Limb (tissue), 2 donors: ENCODE results near the gene HCN2.

Experiments used
- DNase-seq, 2 donors: peaks; one replicate each; pipeline ENCODE4 v3.0.0-alpha.2; 2016; ENCODE audit errors: extremely low spot score in 2 of 2

The HCN2 gene

DNA sequence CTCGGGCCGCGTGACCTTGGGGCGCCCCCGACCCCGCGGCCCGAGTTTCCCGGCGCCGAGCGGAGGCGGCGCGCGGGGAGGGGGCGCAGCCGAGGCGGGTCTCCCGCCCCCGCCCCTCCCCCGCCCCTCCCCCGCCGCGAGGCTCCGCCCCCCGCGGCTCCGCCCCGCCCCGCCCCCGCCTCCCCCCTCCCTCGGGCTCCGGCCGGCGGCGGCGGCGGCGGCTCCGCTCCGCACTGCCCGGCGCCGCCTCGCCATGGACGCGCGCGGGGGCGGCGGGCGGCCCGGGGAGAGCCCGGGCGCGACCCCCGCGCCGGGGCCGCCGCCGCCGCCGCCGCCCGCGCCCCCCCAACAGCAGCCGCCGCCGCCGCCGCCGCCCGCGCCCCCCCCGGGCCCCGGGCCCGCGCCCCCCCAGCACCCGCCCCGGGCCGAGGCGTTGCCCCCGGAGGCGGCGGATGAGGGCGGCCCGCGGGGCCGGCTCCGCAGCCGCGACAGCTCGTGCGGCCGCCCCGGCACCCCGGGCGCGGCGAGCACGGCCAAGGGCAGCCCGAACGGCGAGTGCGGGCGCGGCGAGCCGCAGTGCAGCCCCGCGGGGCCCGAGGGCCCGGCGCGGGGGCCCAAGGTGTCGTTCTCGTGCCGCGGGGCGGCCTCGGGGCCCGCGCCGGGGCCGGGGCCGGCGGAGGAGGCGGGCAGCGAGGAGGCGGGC lies at the start of gene HCN2:
Gene HCN2 (plus strand): TSS at position 189 of the 703 bp plus-strand sequence. CDS start 65 bp downstream, at position 254.
- no peak for DNase-seq

DNA sequence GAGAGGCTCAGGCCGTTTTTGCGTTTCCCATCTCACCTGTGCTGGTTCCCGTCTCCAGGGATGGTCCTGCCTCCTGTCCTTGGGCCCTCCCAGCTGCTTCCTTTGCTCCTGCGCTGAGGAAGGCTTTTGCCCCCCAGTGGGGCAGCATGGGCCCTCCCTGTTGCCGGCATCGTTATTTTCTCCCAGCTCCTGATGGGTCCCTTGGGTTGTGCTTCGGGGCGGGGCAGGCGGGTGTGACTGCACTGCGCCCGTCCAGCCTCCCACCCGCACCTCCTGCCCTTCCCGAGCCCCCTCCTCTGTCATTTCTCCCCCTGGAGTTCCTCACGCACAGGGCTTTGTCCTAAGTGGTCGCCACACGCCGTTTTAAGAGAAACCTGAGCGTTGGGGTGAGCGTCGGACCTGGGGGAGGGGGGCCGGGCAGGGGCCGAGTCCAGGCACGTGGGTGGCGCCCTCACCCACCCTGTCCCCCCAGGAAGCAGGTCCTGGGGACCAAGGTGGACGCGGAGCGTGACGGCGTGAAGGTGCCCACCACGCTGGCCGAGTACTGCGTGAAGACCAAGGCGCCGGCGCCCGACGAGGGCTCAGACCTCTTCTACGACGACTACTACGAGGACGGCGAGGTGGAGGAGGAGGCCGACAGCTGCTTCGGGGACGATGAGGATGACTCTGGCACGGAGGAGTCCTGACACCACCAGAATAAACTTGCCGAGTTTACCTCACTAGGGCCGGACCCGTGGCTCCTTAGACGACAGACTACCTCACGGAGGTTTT lies 48.6 kb upstream of the HCN2 start:
- DNase-seq = peak in 1 of 2 donors; percentile 26

DNA sequence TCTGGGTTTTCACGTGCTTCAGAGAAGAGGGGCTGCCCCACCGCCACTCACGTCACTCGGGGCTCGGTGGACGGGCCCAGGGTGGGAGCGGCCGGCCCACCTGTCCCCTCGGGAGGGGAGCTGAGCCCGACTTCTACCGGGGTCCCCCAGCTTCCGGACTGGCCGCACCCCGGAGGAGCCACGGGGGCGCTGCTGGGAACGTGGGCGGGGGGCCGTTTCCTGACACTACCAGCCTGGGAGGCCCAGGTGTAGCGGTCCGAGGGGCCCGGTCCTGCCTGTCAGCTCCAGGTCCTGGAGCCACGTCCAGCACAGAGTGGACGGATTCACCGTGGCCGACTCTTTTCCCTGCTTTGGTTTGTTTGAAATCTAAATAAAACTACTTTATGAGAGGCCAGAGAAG lies 48.0 kb upstream of the HCN2 start:
- peak in 1 of 2 donors; percentile 24 for DNase-seq

DNA sequence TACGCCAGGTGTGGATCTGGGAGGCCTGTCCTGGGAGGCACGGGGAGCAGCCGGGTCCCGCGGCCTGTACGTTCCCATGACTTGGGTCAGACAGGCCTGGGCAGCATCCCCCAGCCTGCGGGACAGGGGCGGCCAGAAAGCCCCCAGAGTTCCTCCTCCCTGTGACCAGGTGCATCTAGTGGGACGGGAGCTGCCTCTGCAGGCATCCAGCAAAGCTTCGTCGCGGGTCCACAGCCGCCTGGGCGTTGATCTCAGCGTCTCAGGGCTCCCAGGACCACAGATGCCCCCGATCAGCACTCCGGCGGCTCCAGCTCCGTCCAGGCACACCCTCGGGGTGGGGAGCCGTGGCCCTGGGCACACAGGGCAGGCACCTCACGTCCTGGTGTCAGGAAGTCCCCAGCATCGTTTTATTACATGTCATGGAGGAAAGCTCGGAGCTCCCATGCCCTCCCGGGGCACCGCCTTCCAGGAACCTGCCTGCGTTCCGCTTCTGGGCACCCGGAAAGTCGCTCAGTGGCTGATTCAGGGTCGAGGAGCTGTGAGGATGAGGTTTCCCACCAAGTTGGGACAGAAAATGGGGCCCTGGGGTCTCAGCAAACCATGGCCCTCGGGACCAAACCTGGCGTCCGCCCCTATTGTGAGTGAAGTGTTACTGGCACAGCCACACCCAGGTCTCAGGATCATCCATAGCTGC lies 47.4 kb upstream of the HCN2 start:
- DNase-seq = no peak

DNA sequence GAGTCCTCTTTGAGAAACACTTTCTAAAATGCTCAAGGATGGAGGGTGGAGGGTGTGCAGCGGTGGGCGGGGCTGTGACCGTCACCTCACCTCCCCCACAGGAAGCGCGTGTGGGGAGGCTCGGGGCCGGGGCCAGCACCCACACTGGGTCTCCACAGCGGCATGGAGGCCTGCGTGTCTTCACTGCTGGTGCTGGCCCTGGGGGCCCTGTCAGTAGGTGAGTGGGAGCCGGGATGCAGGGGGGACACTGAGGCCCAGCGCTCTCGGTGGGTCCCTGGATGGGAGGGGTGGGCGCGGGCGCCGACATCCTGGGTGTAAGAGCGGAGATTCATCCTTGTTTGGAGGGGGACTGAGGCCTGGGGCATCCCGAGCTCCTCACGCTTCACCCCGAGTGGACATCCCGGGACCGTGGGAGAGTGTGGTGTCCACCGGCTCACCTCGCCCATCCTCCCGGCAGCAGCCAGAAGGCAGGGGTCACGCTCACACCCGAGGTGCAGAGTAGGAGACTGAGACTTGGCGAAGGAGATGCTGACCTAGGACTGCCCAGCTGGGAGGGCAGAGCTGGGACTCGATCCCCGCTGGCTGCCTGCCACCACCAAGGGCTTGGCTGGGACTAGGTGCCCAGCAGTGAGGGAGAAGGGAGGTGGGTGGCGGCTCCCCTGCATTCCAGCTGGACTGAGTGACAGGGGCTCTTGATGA lies 45.6 kb upstream of the HCN2 start, which contains the start of gene GZMM:
Gene GZMM (plus strand): TSS at position 144 of the 699 bp plus-strand sequence. CDS start 19 bp downstream, at position 163.
- DNase-seq = peak in 1 of 2 donors; percentile 29

DNA sequence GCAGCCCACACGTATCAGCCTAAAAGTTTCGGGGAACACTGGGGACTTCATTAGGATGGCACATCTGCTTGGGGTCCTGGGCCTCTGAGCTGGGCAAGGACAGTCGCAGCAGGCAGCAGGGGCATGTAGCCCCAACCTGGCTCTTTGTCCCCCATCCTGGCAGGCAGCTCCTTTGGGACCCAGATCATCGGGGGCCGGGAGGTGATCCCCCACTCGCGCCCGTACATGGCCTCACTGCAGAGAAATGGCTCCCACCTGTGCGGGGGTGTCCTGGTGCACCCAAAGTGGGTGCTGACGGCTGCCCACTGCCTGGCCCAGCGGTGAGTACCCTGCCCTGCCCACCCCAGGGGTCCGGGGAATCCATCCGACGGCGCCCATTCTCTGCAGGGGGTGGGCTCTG lies 42.6 kb upstream of the HCN2 start:
- peak in 1 of 2 donors; percentile 26 for DNase-seq

DNA sequence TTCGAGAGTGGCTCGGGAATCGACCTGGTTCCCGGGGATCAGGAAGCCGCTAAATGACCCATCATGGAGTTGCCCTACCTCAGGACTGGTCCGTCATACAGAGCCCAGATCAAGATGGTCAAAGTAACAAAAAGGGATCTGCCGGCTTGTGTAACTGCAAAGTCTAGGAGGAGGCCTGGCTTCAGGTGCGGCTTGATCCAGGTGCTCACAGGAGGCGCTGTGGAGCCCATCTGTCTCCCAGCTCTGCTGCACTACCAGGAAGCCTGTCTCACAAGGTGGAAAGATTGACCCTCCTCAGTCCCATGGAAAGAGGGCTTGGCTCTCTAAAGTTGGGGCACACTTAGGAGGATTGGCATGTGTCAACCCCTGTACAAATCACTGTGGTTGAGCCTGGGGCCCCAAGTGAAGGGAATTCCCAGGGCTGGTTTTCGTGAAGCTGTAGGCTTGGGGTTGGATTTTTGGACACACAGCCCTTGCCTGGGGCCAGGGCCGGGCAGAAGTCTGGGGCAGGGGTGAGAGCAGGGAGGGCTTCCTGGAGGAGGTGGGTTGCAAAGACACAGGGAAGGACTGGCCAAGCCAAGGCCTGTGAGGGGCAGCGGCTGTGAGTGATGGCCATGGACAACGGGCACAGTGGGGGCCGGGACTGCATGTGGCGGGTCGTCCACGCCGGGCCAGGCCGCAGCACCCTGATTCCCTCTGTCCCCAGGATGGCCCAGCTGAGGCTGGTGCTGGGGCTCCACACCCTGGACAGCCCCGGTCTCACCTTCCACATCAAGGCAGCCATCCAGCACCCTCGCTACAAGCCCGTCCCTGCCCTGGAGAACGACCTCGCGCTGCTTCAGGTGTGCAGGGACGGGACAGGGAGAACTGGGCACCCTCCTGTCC lies 41.6 kb upstream of the HCN2 start:
- peak in 1 of 2 donors; percentile 26 for DNase-seq

DNA sequence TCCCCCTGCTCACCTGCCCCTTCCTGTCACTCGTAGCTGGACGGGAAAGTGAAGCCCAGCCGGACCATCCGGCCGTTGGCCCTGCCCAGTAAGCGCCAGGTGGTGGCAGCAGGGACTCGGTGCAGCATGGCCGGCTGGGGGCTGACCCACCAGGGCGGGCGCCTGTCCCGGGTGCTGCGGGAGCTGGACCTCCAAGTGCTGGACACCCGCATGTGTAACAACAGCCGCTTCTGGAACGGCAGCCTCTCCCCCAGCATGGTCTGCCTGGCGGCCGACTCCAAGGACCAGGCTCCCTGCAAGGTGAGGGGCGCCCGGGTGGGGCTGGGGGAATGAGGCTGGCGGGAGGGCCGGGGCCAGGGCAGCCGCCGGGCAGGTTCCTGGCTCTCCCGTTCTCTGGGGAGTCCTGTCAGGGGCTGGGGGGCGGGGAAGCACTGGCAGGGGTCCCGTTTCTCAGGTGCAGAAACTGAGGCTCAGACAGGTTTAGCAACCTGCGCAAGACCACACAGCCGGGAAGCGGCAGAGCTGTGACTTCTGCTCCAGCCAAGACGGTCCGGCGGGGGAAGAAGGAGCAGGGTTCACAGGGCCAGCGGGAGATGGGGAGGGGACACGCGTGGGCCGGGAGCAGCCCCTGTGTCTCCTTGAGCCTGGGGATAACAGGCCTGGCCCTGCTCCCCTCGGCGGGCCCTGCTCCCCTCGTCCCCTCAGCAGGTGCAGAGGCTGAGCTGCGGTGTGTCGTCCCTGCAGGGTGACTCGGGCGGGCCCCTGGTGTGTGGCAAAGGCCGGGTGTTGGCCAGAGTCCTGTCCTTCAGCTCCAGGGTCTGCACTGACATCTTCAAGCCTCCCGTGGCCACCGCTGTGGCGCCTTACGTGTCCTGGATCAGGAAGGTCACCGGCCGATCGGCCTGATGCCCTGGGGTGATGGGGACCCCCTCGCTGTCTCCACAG lies 40.5 kb upstream of the HCN2 start:
- peak in 1 of 2 donors; percentile 27 for DNase-seq

DNA sequence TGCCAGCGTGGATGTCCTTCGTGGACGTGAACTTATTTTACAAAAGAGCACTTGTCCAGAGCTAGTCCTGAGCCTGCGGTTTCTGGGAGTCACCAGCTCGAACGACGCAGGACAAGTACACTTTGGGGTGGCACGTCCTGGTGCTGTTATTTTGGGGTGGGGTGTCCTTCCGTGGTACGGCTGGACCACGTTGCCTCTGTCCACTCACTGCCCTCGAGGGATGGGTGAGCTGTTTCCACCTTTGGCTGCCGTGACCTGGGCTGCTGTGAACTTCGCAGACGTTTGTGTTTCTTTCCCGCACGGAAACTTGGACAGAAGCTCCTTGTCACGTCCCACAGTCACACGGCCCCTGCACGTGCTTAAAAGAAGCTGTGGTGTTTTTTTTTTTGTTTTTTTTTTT lies 34.9 kb upstream of the HCN2 start:
- DNase-seq = no peak

DNA sequence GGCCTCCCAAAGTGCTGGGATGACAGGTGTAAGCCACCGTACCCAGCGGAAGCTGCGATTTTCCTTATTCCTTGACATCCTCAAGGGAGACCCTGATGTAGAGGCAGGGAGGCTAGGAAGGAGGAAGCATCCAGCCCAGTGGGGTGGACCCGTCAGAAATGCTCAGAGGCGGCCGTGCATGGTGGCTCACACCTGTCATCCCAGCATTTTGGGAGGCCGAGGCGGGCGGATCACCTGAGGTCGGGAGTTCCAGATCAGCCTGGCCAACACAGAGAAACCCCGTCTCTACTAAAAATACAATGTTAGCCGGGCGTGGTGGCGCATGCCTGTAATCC lies 34.2 kb upstream of the HCN2 start:
- DNase-seq = no peak

DNA sequence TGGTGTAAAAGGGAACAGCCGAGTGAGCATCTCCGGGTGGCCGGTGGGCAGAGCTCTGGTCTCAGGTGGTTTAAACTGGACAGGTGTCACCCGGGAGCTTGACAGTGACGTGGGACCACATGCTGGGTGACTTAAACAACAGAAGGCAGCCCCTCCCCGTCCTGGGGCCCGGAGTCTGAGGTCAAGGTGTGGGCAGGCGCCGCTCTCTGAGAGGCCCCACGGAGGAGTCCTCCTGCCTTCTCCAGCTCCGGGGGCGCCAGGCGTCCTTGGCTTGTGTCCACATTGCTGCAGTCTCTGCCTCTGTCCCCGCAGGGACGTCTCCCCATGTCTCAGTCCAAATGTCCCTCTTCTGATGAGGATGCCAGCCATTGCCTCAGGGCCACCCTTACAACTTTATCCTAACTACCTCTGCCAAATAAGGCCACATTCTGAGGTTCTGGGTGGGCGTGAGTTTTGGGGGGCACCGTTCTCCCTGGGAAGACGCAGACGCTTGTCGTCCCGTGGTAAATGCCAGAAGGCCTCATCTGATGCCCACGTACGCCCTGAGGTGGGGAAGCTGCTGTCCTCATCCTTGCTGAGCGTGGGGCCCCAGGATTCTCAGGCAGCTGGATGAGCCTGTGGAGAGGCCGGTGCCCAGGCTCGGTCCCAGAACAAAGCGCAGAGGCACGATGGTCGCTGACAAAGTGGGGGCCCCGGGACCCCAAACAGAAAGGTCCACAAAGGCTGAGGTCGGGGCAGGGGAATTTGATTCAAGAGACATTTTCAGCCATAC lies 32.9 kb upstream of the HCN2 start:
- peak in 1 of 2 donors; percentile 23 for DNase-seq

DNA sequence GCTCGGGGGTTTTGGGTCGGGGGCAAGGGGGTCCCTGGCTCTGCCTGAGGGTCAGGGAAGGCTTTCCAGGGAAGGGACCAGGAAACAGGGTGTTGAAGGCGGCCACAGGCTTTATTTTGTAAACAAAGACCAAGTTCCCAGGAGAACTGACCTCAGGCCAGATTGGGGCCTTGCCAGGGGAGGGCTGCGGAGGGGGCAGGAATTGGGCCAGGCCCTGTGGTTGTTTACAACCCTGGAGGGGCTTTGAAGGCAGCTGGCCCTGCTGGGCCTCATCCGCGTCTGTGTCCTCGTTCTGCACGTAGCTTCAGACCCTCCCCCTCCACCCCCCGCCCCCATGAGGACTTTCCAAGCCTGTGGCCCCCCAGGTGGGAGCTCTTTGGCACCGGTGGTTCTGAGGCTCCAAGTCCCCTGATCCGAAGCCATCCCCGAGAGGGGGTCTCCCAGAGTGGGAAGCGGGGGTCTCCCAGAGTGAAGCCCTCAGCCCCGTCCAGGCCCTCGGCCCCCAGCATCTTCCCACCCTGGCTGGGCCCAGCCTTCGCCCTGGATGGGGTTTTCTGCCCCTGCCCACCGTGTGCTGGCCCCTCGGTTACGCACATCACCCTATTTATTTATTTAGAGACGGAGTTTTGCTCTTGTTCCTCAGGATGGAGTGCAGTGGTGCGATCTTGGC lies 30.8 kb upstream of the HCN2 start:
- DNase-seq = peak in 1 of 2 donors; percentile 45

DNA sequence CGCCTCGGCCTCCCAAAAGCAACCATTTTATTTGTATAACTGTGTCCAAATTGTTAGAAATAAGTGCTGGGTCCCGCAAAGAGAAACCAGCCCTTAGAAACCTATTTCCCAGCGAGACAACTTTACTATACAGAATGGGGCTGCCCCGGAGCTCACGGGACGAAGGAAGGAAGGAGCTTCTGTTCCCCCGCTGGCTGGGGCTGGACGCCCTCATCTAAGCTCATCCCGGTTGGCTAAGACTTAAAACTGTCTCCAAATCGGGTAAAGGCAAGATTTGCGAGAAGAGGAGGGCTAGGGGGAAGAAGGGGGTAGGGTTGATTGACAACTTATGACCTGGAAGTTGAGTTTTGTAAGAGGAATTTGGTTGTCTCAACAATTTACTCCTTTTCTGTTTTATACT lies 29.6 kb upstream of the HCN2 start:
- no peak for DNase-seq

DNA sequence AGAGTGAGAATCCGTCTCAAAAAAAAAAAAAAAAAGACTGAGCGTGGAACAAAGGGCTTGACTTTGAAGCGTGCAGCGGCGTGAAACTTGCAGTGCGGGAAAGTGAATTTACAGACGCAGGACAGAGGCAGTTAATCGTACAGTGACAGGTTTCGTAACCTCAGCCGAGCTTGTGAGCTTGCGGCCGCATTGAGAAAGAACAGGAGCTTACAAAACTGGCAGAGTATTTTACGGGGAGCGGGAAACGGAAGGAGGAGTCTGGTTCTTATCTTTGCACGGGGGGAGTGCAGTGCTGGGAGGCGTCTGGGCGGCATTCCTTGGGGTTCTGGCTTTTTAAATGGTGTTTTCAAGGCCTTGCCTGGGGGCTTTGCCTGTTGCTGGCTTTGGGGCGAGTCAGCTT lies 23.3 kb upstream of the HCN2 start:
- peak in 1 of 2 donors; percentile 38 for DNase-seq

DNA sequence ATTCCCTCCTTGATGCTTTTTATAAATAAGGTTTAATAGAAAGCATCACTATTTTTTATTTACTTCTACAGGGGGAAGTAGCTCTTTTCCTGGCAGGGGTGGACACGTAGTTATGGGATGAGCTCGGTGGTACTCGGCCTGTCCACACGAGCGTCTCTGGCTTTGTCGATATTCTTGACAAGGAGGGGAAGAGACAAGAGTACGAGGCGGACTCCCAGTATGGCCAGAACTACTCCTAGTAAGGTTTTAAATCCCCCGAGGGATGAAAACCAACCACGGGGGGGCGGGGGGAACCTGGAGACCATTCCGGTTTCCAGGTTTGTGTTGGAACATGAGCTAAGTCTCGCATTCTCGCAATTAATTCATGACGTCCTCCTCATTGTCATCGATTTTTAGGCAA lies 22.8 kb upstream of the HCN2 start:
- no peak for DNase-seq

DNA sequence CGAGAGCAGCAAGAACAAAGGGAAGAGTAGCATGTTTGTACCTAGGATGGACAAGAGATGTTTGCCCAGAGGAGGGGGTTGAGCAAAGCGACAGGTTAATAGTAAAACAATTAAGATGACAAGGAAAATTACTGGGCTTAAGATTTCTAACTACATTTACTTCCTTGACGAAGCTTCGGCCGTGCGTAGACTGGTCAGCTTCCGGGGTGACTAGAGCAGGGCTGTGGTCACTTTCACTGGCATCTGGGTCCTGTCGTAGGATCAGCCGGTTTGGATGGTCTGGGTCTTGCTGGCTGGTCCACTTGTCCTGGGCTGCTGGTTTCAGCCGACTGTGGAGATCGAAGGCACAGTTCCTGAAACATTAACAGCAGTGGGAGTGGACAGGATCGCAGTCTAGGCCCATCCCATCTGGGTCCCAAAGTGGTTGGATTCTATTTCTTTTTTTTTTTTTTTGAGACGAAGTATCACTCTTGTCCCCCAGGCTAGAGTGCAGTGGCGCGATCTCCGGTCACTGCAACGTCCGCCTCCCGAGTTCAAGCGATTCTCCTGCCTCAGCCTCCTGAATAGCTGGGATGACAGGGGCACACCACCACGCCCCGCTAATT lies 22.3 kb upstream of the HCN2 start:
- no peak for DNase-seq

DNA sequence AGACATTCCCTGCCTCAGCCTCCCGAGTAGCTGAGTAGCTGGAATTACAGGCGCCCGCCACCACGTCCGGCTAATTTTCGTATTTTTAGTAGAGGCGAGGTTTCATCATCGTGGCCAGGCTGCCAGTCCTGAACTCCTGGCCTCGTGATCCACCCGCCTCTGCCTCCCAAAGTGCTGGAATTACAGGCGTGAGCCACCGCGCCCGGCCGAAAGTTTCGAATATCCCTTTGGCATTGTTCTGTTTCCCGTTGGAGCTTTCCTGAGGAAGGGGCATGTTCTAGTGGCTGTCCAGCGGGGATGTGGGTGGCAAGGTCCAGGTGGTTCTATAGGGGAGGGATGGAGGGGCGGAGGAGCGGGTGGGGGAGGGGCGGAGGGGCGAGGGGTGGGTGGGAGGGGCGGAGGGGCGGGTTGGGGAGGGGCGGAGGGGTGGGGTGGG lies 19.4 kb upstream of the HCN2 start:
- DNase-seq = peak in 1 of 2 donors; percentile 32
